HepG2 (cell line): Measurements from ENCODE around the gene TEC. TPM values are rescaled to one million over a fixed set of nuclear protein-coding genes. Genes with fewer than 3 reads are reported as not detected.

Experiments used
- CBX5 ChIP-seq: sonication (generic); formaldehyde crosslinking; IDR thresholded peaks from 2 replicates; pipeline ENCODE4 v1.4.0; 2020; ENCODE audit warnings: missing genetic modification reagents, borderline replicate concordance
- ZNF281 ChIP-seq: sonication (generic); formaldehyde crosslinking; IDR thresholded peaks from 2 replicates; pipeline ENCODE4 v1.4.0; 2020; ENCODE audit warnings: missing genetic modification reagents, borderline replicate concordance
- ZNF749 ChIP-seq: sonication (generic); formaldehyde crosslinking; IDR thresholded peaks from 2 replicates; pipeline ENCODE4 v1.8.0; 2022; ENCODE audit warnings: mild to moderate bottlenecking, missing genetic modification reagents, moderate library complexity, borderline replicate concordance
- polyA plus RNA-seq, 8 experiments: library from polyadenylated mRNA; depleted of rRNA in 3 of 8; stranded (reverse) in 7 of 8; unstranded in 1 of 8; fragments of >200 nt; fragmentation: Illumina TruSeq in 4 of 8; extraction: Trizol in 4 of 8; gene quantifications; 2 replicates each; pipeline versions ENCODE4 v1.2.1 to v1.2.3, GENCODE V29; 2011 to 2016; ENCODE audit warnings: low read depth in 4 of 8, missing spikeins in 1 of 8, mixed read lengths in 1 of 8; ENCODE audit not compliant: insufficient read depth in 1 of 8
- total RNA-seq, 5 experiments: library from RNA; depleted of rRNA; stranded (reverse); fragments of >200 nt; fragmentation: Illumina TruSeq; extraction: Trizol; gene quantifications; 2 replicates each; pipeline ENCODE4 v1.2.3, GENCODE V29; 2016; ENCODE audit warnings: low read depth in 1 of 5
- TF ChIP-seq, protein P1 (sequence below): sonication (generic); formaldehyde crosslinking; IDR thresholded peaks from 2 replicates; pipeline ENCODE4 v1.4.0; 2020; ENCODE audit warnings: mild to moderate bottlenecking, missing genetic modification reagents, borderline replicate concordance
- TF ChIP-seq, protein P2 (sequence below): sonication (generic); formaldehyde crosslinking; IDR thresholded peaks from 2 replicates; pipeline ENCODE4 v1.4.0; 2020; ENCODE audit warnings: missing genetic modification reagents

Gene TEC
- total and polyA plus RNA-seq, 2 of the 13 experiments (the other 11 are each of a cell fraction or from before 2014, with no cell fraction given): 0.05 to 0.20 TPM

DNA sequence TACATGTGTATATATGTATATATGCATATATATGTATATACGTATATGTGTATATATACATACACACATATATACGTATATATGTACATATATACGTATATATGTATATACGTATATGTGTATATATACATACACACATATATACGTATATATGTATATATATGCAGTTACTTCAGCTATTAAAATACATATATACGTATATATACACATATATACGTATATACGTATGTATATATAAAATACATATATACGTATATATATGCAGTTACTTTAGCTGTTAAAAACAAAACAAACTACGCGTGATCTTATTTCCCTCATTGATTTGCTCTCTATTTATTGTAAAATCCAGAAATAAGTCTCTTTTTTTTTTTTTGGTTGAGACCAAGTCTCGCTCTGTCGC is 149.5 kb downstream of the TEC start (continued):
- TF ChIP-seq, protein P1, sequence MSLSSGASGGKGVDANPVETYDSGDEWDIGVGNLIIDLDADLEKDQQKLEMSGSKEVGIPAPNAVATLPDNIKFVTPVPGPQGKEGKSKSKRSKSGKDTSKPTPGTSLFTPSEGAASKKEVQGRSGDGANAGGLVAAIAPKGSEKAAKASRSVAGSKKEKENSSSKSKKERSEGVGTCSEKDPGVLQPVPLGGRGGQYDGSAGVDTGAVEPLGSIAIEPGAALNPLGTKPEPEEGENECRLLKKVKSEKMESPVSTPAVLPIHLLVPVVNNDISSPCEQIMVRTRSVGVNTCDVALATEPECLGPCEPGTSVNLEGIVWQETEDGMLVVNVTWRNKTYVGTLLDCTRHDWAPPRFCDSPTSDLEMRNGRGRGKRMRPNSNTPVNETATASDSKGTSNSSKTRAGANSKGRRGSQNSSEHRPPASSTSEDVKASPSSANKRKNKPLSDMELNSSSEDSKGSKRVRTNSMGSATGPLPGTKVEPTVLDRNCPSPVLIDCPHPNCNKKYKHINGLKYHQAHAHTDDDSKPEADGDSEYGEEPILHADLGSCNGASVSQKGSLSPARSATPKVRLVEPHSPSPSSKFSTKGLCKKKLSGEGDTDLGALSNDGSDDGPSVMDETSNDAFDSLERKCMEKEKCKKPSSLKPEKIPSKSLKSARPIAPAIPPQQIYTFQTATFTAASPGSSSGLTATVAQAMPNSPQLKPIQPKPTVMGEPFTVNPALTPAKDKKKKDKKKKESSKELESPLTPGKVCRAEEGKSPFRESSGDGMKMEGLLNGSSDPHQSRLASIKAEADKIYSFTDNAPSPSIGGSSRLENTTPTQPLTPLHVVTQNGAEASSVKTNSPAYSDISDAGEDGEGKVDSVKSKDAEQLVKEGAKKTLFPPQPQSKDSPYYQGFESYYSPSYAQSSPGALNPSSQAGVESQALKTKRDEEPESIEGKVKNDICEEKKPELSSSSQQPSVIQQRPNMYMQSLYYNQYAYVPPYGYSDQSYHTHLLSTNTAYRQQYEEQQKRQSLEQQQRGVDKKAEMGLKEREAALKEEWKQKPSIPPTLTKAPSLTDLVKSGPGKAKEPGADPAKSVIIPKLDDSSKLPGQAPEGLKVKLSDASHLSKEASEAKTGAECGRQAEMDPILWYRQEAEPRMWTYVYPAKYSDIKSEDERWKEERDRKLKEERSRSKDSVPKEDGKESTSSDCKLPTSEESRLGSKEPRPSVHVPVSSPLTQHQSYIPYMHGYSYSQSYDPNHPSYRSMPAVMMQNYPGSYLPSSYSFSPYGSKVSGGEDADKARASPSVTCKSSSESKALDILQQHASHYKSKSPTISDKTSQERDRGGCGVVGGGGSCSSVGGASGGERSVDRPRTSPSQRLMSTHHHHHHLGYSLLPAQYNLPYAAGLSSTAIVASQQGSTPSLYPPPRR (CRISPR knock-in tag): no peak
- TF ChIP-seq, protein P2, sequence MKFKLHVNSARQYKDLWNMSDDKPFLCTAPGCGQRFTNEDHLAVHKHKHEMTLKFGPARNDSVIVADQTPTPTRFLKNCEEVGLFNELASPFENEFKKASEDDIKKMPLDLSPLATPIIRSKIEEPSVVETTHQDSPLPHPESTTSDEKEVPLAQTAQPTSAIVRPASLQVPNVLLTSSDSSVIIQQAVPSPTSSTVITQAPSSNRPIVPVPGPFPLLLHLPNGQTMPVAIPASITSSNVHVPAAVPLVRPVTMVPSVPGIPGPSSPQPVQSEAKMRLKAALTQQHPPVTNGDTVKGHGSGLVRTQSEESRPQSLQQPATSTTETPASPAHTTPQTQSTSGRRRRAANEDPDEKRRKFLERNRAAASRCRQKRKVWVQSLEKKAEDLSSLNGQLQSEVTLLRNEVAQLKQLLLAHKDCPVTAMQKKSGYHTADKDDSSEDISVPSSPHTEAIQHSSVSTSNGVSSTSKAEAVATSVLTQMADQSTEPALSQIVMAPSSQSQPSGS (CRISPR knock-in tag): no peak
- TF ChIP-seq ZNF281 (CRISPR knock-in tag) (no peak), ZNF749 (CRISPR knock-in tag) (no peak), CBX5 (CRISPR knock-in tag) (no peak)
